Esophagus squamous epithelium (tissue), 5 donors: ENCODE results near the gene ENOX2. TPM values are rescaled to one million over a fixed set of nuclear protein-coding genes. Genes with fewer than 3 reads are reported as not detected.

ENCODE experiments used
- DNase-seq: peaks from one replicate; lab custom pipeline; 2025; lab: John Stamatoyannopoulos, UW
- H3K27ac ChIP-seq, 4 donors: fragments of 200-600 bp; sonication (generic); one replicate each; pipeline ENCODE4 v1.5.1; 2016 to 2019; ENCODE audit warnings: mild to moderate bottlenecking in 1 of 4
- H3K27me3 ChIP-seq, 4 donors: fragments of 200-600 bp; sonication (generic); 1 replicate in 3 of 4; 2 replicates in 1 of 4; pipeline versions ENCODE4 v1.5.1 to v1.6.0; 2017 to 2021; ENCODE audit warnings: antibody characterized with exemption in 1 of 4
- H3K36me3 ChIP-seq, 3 donors: fragments of 200-600 bp; sonication (generic); one replicate each; pipeline ENCODE4 v1.5.1; 2016 to 2019
- H3K4me1 ChIP-seq, 3 donors: fragments of 200-600 bp; sonication (generic); one replicate each; pipeline ENCODE4 v1.5.1; 2017 to 2019
- H3K4me3 ChIP-seq, 4 donors: fragments of 200-600 bp; sonication (generic); 1 replicate in 3 of 4; 2 replicates in 1 of 4; pipeline ENCODE4 v1.5.1; 2016 to 2019; ENCODE audit warnings: mild to moderate bottlenecking in 2 of 4, moderate library complexity in 1 of 4
- H3K9me3 ChIP-seq, 3 donors: fragments of 200-600 bp; sonication (generic); one replicate each; pipeline ENCODE4 v1.5.1; 2016 to 2019
- POLR2A ChIP-seq, 4 donors: fragments of 450-650 bp; IDR thresholded peaks; one replicate each; pipeline ENCODE4 v1.6.1; 2017; ENCODE audit warnings: antibody characterized with exemption in 4 of 4, mild to moderate bottlenecking in 4 of 4, moderate library complexity in 3 of 4
- WGBS, 2 donors: methylation state at CpG; one replicate each; pipeline ENCODE4 v1.1.5; 2018; 5-methylcytosine and 5-hydroxymethylcytosine counted together
- intact Hi-C: fragments of 100-400 bp; cut with DNase I; formaldehyde crosslinking; loops from one replicate; pipeline ENCODE4 v1.15.0; 2022
- total RNA-seq, 4 donors: library from RNA; depleted of rRNA; stranded (reverse); fragments of >200 nt; gene quantifications; one replicate each; pipeline ENCODE4 v1.1.0, GENCODE V29; 2016
- TF ChIP-seq, protein P1 (sequence below), 6 experiments: fragments of 450-650 bp in 4 of 6; fragments of 200-600 bp in 2 of 6; sonication (generic) in 2 of 6; IDR thresholded peaks; one replicate each; pipeline ENCODE4 v1.5.1; 2016 to 2019; ENCODE audit warnings: antibody characterized with exemption in 6 of 6, mild to moderate bottlenecking in 4 of 6, moderate library complexity in 4 of 6
- donor health status: DM: yes; HTN: yes; CAD: no.

ENOX2 gene
- total RNA-seq, 4 donors from 2014 or later = 5.4 to 13.7 (median 11.4) TPM

GRCh38 chrX:130874751-130875150 is 28.3 kb downstream of the ENOX2 start:
- TF ChIP-seq POLR2A (IDR thresholded peaks at IDR 0.05) = no peak
- TF ChIP-seq, protein P1, sequence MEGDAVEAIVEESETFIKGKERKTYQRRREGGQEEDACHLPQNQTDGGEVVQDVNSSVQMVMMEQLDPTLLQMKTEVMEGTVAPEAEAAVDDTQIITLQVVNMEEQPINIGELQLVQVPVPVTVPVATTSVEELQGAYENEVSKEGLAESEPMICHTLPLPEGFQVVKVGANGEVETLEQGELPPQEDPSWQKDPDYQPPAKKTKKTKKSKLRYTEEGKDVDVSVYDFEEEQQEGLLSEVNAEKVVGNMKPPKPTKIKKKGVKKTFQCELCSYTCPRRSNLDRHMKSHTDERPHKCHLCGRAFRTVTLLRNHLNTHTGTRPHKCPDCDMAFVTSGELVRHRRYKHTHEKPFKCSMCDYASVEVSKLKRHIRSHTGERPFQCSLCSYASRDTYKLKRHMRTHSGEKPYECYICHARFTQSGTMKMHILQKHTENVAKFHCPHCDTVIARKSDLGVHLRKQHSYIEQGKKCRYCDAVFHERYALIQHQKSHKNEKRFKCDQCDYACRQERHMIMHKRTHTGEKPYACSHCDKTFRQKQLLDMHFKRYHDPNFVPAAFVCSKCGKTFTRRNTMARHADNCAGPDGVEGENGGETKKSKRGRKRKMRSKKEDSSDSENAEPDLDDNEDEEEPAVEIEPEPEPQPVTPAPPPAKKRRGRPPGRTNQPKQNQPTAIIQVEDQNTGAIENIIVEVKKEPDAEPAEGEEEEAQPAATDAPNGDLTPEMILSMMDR (IDR thresholded peaks at IDR 0.05) = no peak
- Histone ChIP-seq H3K4me1 (no peaks in the 10 kb centered on the region), H3K27ac (no peak overlapping the region), H3K36me3 (no peaks in the 10 kb centered on the region), H3K27me3 (no peaks in the 10 kb centered on the region), H3K9me3 (peaks cover 0 to 10% (median 0%) of the 10 kb centered on the region in 3 donors), H3K4me3 (no peak overlapping the region)
- intact Hi-C loops = no loop called here
- no peak for DNase-seq
- 63 to 100% methylated on average over 1 to 2 of the region's 2 CpGs for WGBS, 2 donors

- Histone ChIP-seq H3K36me3 (no peaks in the 10 kb centered on the region), H3K4me3 (no peak overlapping the region), H3K4me1 (no peaks in the 10 kb centered on the region), H3K9me3 (peaks cover 0 to 4% (median 0%) of the 10 kb centered on the region in 3 donors), H3K27ac (no peak overlapping the region), H3K27me3 (no peaks in the 10 kb centered on the region)
- WGBS, 2 donors = 68 to 95% methylated on average over 3 of the region's 3 CpGs
- DNase-seq = no peak
- intact Hi-C loops = no loop called here
- TF ChIP-seq, protein P1 (IDR thresholded peaks at IDR 0.05) = no peak
- TF ChIP-seq POLR2A (IDR thresholded peaks at IDR 0.05) = no peak
Measured at GRCh38 chrX:130869239-130869638, 33.8 kb downstream of the ENOX2 start.

DNA sequence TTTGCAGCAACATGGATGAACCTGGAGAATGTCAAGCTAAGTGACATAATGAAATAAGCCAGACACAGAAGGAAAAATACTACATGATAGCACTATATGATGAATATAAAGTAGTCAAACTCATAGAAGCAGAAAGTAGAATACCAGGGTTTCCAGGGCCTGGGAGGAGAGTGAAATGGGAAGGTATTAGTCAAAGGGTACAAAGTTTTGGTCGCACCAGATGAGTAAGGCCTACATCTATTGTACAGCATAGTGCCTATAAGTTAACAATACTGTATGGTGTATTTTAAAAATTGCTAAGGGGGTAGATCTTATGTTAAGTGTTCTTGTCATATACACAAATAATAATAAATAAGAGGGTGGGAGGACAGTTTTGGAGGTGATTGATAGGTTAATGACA is 41.5 kb downstream of the ENOX2 start:
- intact Hi-C loops = no loop called here
- Histone ChIP-seq H3K27me3 (no peaks in the 10 kb centered on the region), H3K36me3 (no peaks in the 10 kb centered on the region), H3K4me1 (no peaks in the 10 kb centered on the region), H3K4me3 (no peak overlapping the region), H3K9me3 (no peaks in the 10 kb centered on the region), H3K27ac (no peak overlapping the region)
- WGBS, 2 donors = 74 to 100% methylated on average over 1 of the region's 1 CpG
- no peak for TF ChIP-seq POLR2A (IDR thresholded peaks at IDR 0.05)
- TF ChIP-seq, protein P1 (IDR thresholded peaks at IDR 0.05) = no peak
- DNase-seq = no peak

GRCh38 chrX:130857207-130857606 is 45.8 kb downstream of the ENOX2 start:
- H3K9me3 ChIP-seq = no peaks in the 10 kb centered on the region
- H3K4me1 ChIP-seq = no peaks in the 10 kb centered on the region
- TF ChIP-seq, protein P1 (IDR thresholded peaks at IDR 0.05) = no peak
- DNase-seq = no peak
- no peak overlapping the region for H3K4me3 ChIP-seq
- H3K27ac ChIP-seq = no peak overlapping the region
- no peaks in the 10 kb centered on the region for H3K36me3 ChIP-seq
- no peaks in the 10 kb centered on the region for H3K27me3 ChIP-seq
- WGBS, 2 donors = 43 to 67% methylated on average over 1 of the region's 1 CpG
- intact Hi-C loops = no loop called here

DNA sequence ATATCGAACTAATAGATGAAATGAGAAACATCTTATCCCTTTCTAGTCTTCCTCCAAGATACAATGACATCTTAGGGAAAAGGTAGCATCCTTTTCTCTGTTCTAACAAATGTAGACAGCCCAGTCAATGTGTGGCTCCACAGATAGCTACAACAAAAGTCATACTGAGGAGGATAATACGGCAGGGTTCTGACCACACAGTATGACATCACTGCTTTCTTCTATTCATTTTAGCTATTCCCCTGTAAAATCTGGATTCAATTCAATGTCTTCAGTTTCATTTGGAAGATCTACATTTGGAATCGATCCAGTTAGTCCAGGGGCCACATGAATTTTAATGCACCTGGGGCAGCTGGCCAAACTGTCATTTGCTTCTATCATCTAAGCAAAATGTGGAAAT is 51.4 kb downstream of the ENOX2 start:
- H3K36me3 ChIP-seq = no peaks in the 10 kb centered on the region
- whole genome bisulfite sequencing, 2 donors = 69 to 86% methylated on average over 3 of the region's 3 CpGs
- no peaks in the 10 kb centered on the region for H3K27me3 ChIP-seq
- no peak for TF ChIP-seq POLR2A (IDR thresholded peaks at IDR 0.05)
- no peak overlapping the region for H3K27ac ChIP-seq
- no peaks in the 10 kb centered on the region for H3K9me3 ChIP-seq
- no peak overlapping the region for H3K4me3 ChIP-seq
- H3K4me1 ChIP-seq = no peaks in the 10 kb centered on the region
- no peak for DNase-seq
- intact Hi-C loops = no loop called here

- DNase-seq = no peak
- no peak overlapping the region for H3K4me3 ChIP-seq
- no peaks in the 10 kb centered on the region for H3K27me3 ChIP-seq
- 61 to 100% methylated on average over 1 to 2 of the region's 2 CpGs for WGBS, 2 donors
- TF ChIP-seq POLR2A (IDR thresholded peaks at IDR 0.05) = no peak
- TF ChIP-seq, protein P1 (IDR thresholded peaks at IDR 0.05) = no peak
- H3K9me3 ChIP-seq = no peaks in the 10 kb centered on the region
- intact Hi-C loops = no loop called here
- H3K36me3 ChIP-seq = no peaks in the 10 kb centered on the region
- H3K27ac ChIP-seq = no peak overlapping the region
- H3K4me1 ChIP-seq = no peaks in the 10 kb centered on the region
Measured at GRCh38 chrX:130848763-130849162, 54.2 kb downstream of the ENOX2 start.
